ENCODE data around the gene LFNG. TPM values are rescaled to one million over a fixed set of nuclear protein-coding genes. Genes with fewer than 3 reads are reported as not detected.

Gene LFNG
- total RNA-seq, 1 experiment from 2014 or later: 21.3 TPM

- H3K27ac ChIP-seq: no peak overlapping the region
- no peaks in the 10 kb centered on the region for H4K20me1 ChIP-seq (ENCODE audit: insufficient read depth)
- TF ChIP-seq CTCF (conservative IDR thresholded peaks at IDR 0.05) (no peak), EZH2 (IDR thresholded peaks at IDR 0.05; ENCODE audit: low read depth) (no peak)
- H3K36me3 ChIP-seq (ENCODE audit: low read depth): no peaks in the 10 kb centered on the region
- intact Hi-C loops (cut with micrococcal nuclease; ENCODE audit: unreplicated experiment): no loop called here
- no peaks in the 10 kb centered on the region for H3K9me2 ChIP-seq (ENCODE audit: insufficient read depth)
- POLR2A ChIA-PET (ENCODE audit: unreplicated experiment): no interaction called here
- DNase-seq: no peak
- H3K27me3 ChIP-seq (ENCODE audit: insufficient read depth, low read depth): peaks cover 7% of the 10 kb centered on the region
- peaks cover 26% of the 10 kb centered on the region for H3K4me1 ChIP-seq (replicated peaks; ENCODE audit: insufficient read depth)
- no peak overlapping the region for H2AFZ ChIP-seq
- CTCF ChIA-PET: interaction anchor here (0.6 kb wide), 1 partner anchor 9 kb away, joined by 5 read pairs; no protein-coding TSS in a partner anchor
- H3K4me2 ChIP-seq: peak overlapping the region; percentile 77
- peaks cover 23% of the 10 kb centered on the region for H3F3A ChIP-seq (ENCODE audit: insufficient read depth, low read depth)
- BruUV-seq (replicated peaks): no TSS peak
- no peak overlapping the region for H3K4me3 ChIP-seq
- no peaks in the 10 kb centered on the region for H3K79me2 ChIP-seq (ENCODE audit: low read depth)
- no peaks in the 10 kb centered on the region for H3K9me3 ChIP-seq (ENCODE audit: insufficient read depth, low read depth)
Observed at GRCh38 chr7:2507208-2507916, 12.2 kb upstream of the LFNG start.

- ChIA-PET POLR2A (ENCODE audit: unreplicated experiment) (no interaction called here), CTCF (interaction anchor here (0.6 kb wide), 1 partner anchor 52 kb away, joined by 7 read pairs; no protein-coding TSS in a partner anchor)
- no peak for TF ChIP-seq CTCF (conservative IDR thresholded peaks at IDR 0.05)
- no peak for TF ChIP-seq EZH2 (IDR thresholded peaks at IDR 0.05; ENCODE audit: low read depth)
- peaks cover 12% of the 10 kb centered on the region for H3K27me3 ChIP-seq (ENCODE audit: insufficient read depth, low read depth)
- no peaks in the 10 kb centered on the region for H3K9me2 ChIP-seq (ENCODE audit: insufficient read depth)
- 0 out of 2 replicates have a peak overlapping the region, but pooled peaks have one; percentile 37 for H3K4me3 ChIP-seq
- BruUV-seq (replicated peaks): no TSS peak
- no peaks in the 10 kb centered on the region for H3K9me3 ChIP-seq (ENCODE audit: insufficient read depth, low read depth)
- H3K4me1 ChIP-seq (replicated peaks; ENCODE audit: insufficient read depth): peaks cover 26% of the 10 kb centered on the region
- H2AFZ ChIP-seq: no peak overlapping the region
- H3K4me2 ChIP-seq: peak overlapping the region; percentile 77
- H3K36me3 ChIP-seq (ENCODE audit: low read depth): no peaks in the 10 kb centered on the region
- H4K20me1 ChIP-seq (ENCODE audit: insufficient read depth): no peaks in the 10 kb centered on the region
- intact Hi-C loops (cut with micrococcal nuclease; ENCODE audit: unreplicated experiment): no loop called here
- no peak for DNase-seq
- no peaks in the 10 kb centered on the region for H3K79me2 ChIP-seq (ENCODE audit: low read depth)
- no peak overlapping the region for H3K27ac ChIP-seq
- H3F3A ChIP-seq (ENCODE audit: insufficient read depth, low read depth): peaks cover 24% of the 10 kb centered on the region
Observed at GRCh38 chr7:2507917-2508306, 11.7 kb upstream of the LFNG start.

- POLR2A ChIA-PET (ENCODE audit: unreplicated experiment): no interaction called here
- no peak for TF ChIP-seq CTCF (conservative IDR thresholded peaks at IDR 0.05)
- no peak for TF ChIP-seq EZH2 (IDR thresholded peaks at IDR 0.05; ENCODE audit: low read depth)
- DNase-seq: peak; percentile 65 to 68
- Histone ChIP-seq H3K79me2 (ENCODE audit: low read depth) (no peaks in the 10 kb centered on the region), H3K9me2 (ENCODE audit: insufficient read depth) (no peaks in the 10 kb centered on the region), H3K27ac (no peak overlapping the region), H3K9me3 (ENCODE audit: insufficient read depth, low read depth) (no peaks in the 10 kb centered on the region), H2AFZ (no peak overlapping the region), H3K4me3 (peak overlapping the region; percentile 37; the same call in 1 of the 2 replicates), H3K4me2 (peak overlapping the region; percentile 77), H3K36me3 (ENCODE audit: low read depth) (no peaks in the 10 kb centered on the region), H3K4me1 (replicated peaks; ENCODE audit: insufficient read depth) (peaks cover 26% of the 10 kb centered on the region), H3K27me3 (ENCODE audit: insufficient read depth, low read depth) (peaks cover 9% of the 10 kb centered on the region; the same call in 1 of the 2 replicates), H4K20me1 (ENCODE audit: insufficient read depth) (no peaks in the 10 kb centered on the region), H3F3A (ENCODE audit: insufficient read depth, low read depth) (peaks cover 26% of the 10 kb centered on the region)
- intact Hi-C loops (cut with micrococcal nuclease; ENCODE audit: unreplicated experiment): no loop called here
- BruUV-seq (replicated peaks): no TSS peak
- CTCF ChIA-PET: interaction anchor here (0.6 kb wide), 1 partner anchor 52 kb away, joined by 7 read pairs; no protein-coding TSS in a partner anchor
Observed at GRCh38 chr7:2508327-2509215, 11.0 kb upstream of the LFNG start.
